Astrocyte of the cerebellum (primary cell): ENCODE results near the gene SH2D2A.

ENCODE experiments used
- DNase-seq: peaks from one replicate; pipeline ENCODE4 v3.0.0-alpha.2; 2011; ENCODE audit warnings: low read depth
- H3K4me3 ChIP-seq: 2 replicates; pipeline ENCODE4 v1.5.1; 2011; ENCODE audit warnings: mild to moderate bottlenecking, low read depth, low read length, moderate library complexity
- in situ Hi-C: cut with HindIII; loops from 2 replicates; pipeline ENCODE4 v1.10.0; 2017; ENCODE audit warnings: low sequenced_read_pairs
- TF ChIP-seq, protein P1 (sequence below): IDR thresholded peaks from 2 replicates; pipeline ENCODE4 v1.5.1; 2012; ENCODE audit warnings: low read length, low read depth, moderate library complexity, mild to moderate bottlenecking; ENCODE audit errors: missing control alignments

Gene SH2D2A

GRCh38 chr1:156788136-156788535 is 28.5 kb downstream of the SH2D2A start:
- TF ChIP-seq, protein P1, sequence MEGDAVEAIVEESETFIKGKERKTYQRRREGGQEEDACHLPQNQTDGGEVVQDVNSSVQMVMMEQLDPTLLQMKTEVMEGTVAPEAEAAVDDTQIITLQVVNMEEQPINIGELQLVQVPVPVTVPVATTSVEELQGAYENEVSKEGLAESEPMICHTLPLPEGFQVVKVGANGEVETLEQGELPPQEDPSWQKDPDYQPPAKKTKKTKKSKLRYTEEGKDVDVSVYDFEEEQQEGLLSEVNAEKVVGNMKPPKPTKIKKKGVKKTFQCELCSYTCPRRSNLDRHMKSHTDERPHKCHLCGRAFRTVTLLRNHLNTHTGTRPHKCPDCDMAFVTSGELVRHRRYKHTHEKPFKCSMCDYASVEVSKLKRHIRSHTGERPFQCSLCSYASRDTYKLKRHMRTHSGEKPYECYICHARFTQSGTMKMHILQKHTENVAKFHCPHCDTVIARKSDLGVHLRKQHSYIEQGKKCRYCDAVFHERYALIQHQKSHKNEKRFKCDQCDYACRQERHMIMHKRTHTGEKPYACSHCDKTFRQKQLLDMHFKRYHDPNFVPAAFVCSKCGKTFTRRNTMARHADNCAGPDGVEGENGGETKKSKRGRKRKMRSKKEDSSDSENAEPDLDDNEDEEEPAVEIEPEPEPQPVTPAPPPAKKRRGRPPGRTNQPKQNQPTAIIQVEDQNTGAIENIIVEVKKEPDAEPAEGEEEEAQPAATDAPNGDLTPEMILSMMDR, result no peak
- H3K4me3 ChIP-seq, result no peak overlapping the region
- in situ Hi-C loops, result no loop called here

DNA sequence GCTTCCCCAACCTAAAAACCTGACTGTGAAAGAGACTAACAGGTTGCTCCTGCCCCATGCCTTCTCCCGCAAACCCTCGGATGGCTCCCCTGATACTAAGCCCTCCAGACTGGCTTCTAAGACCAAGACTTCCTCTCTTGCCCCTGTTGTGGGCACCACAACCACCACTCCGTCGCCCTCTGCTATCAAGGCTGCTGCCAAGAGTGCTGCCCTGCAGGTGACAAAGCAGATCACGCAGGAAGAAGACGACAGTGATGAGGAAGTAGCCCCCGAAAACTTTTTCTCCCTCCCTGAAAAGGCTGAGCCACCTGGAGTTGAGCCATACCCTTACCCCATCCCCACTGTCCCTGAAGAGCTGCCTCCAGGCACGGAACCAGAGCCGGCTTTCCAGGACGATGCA is 30.0 kb downstream of the SH2D2A start:
- TF ChIP-seq, protein P1, result no peak
- H3K4me3 ChIP-seq, result no peak overlapping the region
- in situ Hi-C loops, result no loop called here
- DNase-seq, result no peak

More at GRCh38 chr1:156788136-156788535, 28.5 kb downstream of the SH2D2A start:
- DNase-seq, result no peak

DNA sequence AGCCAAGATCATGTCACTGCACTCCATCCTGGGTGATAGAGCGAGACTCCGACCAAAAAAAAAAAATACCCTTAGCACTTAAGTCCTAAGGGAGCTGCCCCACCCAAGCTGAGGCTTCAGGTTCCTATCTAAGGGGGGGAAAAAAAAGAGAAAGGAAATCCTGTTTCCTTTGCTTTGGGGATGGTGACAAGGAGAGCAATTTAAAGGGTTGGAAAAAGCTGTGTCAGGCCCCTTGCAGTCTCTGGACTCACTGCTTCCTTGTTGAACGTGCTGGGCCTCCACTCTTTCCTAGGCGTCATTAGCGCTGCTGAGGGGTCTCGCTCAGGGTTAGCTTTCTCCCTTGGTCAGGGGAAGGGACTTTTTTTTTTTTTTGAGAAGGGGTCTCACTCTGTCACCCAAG is 31.2 kb downstream of the SH2D2A start:
- in situ Hi-C loops, result no loop called here
- TF ChIP-seq, protein P1, result no peak
- DNase-seq, result no peak
- no peak overlapping the region for H3K4me3 ChIP-seq

DNA sequence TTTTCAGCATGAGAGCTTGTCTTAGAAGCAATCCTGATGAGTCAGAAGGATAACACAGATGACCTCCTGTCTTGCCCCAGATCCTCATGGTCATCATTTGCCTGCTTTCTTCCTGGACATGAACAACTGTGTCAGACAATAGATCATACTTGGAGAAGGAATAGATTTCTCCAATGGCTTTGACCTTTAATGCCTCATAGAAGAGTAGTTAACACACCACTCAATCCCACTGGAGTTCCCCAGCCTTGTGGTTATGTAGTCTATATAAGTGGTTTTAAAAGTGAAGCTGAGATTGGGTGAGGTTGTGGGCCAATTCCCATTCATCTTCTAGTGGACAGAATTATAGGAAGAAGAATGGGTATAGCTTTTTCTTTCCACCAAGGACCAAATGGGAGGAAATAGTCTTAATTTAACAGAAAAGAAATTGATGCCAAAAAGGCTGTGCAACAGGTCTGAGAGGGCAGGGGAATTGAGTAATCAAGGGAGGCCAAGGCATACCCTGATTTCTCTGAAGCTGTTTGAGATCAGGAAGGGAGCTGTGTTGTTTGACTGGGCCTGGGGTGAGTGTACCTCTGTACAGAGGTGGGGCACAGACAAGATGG is 35.0 kb downstream of the SH2D2A start:
- no peak for DNase-seq
- in situ Hi-C loops, result no loop called here
- TF ChIP-seq, protein P1, result no peak

DNA sequence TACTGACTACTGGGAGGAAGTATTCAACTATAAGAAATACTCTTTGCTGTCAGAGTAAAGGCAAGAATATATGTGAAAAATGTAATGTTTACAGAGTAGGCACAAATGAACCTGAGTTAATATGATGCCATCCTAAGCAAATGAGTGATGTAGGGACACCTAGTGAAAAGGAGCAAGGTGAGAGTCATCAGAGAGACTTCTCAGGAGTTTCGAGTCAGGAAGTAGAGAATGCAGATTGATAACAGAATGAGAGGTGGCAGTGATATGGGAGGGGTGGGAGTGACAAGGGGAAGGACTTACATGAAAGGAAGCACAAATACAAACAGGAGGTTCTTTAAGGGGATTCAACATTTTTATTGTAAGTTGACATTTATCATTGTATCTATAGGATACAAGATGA is 39.1 kb downstream of the SH2D2A start:
- no peak overlapping the region for H3K4me3 ChIP-seq
- in situ Hi-C loops, result no loop called here
- TF ChIP-seq, protein P1, result no peak
- DNase-seq, result no peak

More for the DNA sequence above, 35.0 kb downstream of the SH2D2A start:
- no peak overlapping the region for H3K4me3 ChIP-seq

DNA sequence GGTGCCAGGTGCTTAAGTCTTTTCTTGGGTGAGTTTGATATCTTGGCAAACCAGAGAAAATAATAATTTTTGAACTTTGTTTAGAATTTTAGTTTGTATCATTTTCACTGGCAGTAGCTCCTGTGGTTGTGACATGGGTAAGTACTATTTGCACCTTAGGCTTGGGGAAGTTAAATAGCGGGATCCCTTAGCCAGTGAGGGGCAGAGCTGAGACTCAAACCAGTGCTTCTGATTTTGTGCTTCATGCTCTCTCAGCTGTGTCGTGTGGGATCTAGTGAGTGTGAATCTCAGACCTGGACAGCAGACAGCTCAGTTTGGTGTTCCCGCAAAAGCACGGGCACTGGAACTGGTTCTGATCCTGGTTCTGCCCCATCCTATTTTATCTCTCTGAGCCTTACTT is 39.7 kb downstream of the SH2D2A start:
- H3K4me3 ChIP-seq, result no peak overlapping the region
- in situ Hi-C loops, result no loop called here
- DNase-seq, result no peak
- TF ChIP-seq, protein P1, result no peak

- H3K4me3 ChIP-seq, result no peak overlapping the region
- DNase-seq, result no peak
- in situ Hi-C loops, result no loop called here
- TF ChIP-seq, protein P1, result no peak
Measured at GRCh38 chr1:156775799-156776198, 40.8 kb downstream of the SH2D2A start.
